ENCODE data around the gene AGGF1. TPM values are rescaled to one million over a fixed set of nuclear protein-coding genes. Genes with fewer than 3 reads are reported as not detected.
"Not testable (repeated sequence)": the region's sequence is repeated elsewhere in the genome, so short reads cannot be mapped to it uniquely, and the experiment has no call there.

The AGGF1 gene
- total and polyA plus RNA-seq, 7 donors = 8.0 to 20.3 (median 14.0) TPM

- no peak for TF ChIP-seq CTCF (IDR thresholded peaks at IDR 0.05)
- Histone ChIP-seq H3K9me3 (no peaks in the 10 kb centered on the region), H3K27me3 (ENCODE audit: insufficient read depth in 3 of 3, low read length in 2 of 3) (no peaks in the 10 kb centered on the region), H3K4me1 (no peaks in the 10 kb centered on the region), H3K27ac (no peak overlapping the region), H3K36me3 (ENCODE audit: insufficient read depth in 1 of 2, low read depth in 1 of 2) (no peaks in the 10 kb centered on the region), H3K4me3 (peak overlapping the region; percentile 63)
- DNase-seq = no peak
- no peak for ATAC-seq
- intact Hi-C loops (cut with DNase I) = loop anchor here in 1 of 2 donors (5.0 kb wide), 1 partner anchor 414 kb away; the partner anchor contains the start of gene WDR41
- 24 to 48% (median 40%) methylated on average over 12 of the region's 12 CpGs for WGBS, 3 donors
Measured at GRCh38 chr5:77077829-77078176, 47.6 kb downstream of the AGGF1 start.

- intact Hi-C loops (cut with DNase I); H3K4me1 ChIP-seq; ATAC-seq; H3K27me3 ChIP-seq (ENCODE audit: insufficient read depth in 3 of 3, low read length in 2 of 3); H3K9me3 ChIP-seq; H3K4me3 ChIP-seq; DNase-seq; H3K27ac ChIP-seq; H3K36me3 ChIP-seq (ENCODE audit: insufficient read depth in 1 of 2, low read depth in 1 of 2): not testable (repeated sequence)
- WGBS, 3 donors = 92 to 94% (median 93%) methylated on average over 11 of the region's 11 CpGs
Measured at GRCh38 chr5:77080479-77080878, 50.3 kb downstream of the AGGF1 start.

GRCh38 chr5:77080905-77081304, 50.7 kb downstream of the AGGF1 start:
- Histone ChIP-seq H3K9me3 (no peaks in the 10 kb centered on the region), H3K27ac (no peak overlapping the region), H3K4me3 (no peak overlapping the region), H3K27me3 (ENCODE audit: insufficient read depth in 3 of 3, low read length in 2 of 3) (no peaks in the 10 kb centered on the region), H3K4me1 (peaks cover 2% of the 10 kb centered on the region), H3K36me3 (ENCODE audit: insufficient read depth in 1 of 2, low read depth in 1 of 2) (no peaks in the 10 kb centered on the region)
- no peak for TF ChIP-seq CTCF (IDR thresholded peaks at IDR 0.05)
- DNase-seq (no peak), ATAC-seq (no peak)
- WGBS, 3 donors = 75 to 84% (median 79%) methylated on average over 5 of the region's 5 CpGs
- intact Hi-C loops (cut with DNase I) = no loop called here

- no peak for TF ChIP-seq CTCF (IDR thresholded peaks at IDR 0.05)
- ATAC-seq (no peak), DNase-seq (no peak)
- 49 to 97% (median 61%) methylated on average over 1 of the region's 1 CpG for WGBS, 3 donors
- no peak overlapping the region for H3K27ac ChIP-seq
- H3K36me3 ChIP-seq (ENCODE audit: insufficient read depth in 1 of 2, low read depth in 1 of 2) = no peaks in the 10 kb centered on the region
- H3K4me1 ChIP-seq = peaks cover 6% of the 10 kb centered on the region
- no peaks in the 10 kb centered on the region for H3K27me3 ChIP-seq (ENCODE audit: insufficient read depth in 3 of 3, low read length in 2 of 3)
- no peak overlapping the region for H3K4me3 ChIP-seq
- H3K9me3 ChIP-seq = no peaks in the 10 kb centered on the region
- intact Hi-C loops (cut with DNase I) = no loop called here
Measured at GRCh38 chr5:77082280-77082679, 52.1 kb downstream of the AGGF1 start.

DNA sequence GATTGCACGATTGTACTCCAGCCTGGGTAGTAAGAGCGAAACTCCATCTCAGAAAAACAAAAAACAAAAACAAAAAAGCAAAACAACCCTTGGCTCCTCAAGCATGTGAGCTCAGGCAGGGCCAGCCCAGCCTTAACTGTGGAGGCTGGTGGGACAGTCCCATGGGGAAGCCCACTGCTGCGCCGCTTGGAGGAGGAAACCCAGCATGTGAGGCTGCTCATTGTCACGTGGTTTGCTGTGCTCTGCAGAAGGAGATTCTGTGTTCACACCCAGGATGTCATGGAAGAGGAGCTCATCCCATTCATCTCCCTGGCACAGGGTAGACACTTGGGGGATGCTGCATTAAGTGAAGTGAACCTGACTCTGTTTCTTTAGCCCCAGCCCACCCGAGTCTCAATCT, 52.9 kb downstream of the AGGF1 start:
- Histone ChIP-seq H3K4me1 (peaks cover 6% of the 10 kb centered on the region), H3K9me3 (no peaks in the 10 kb centered on the region), H3K36me3 (ENCODE audit: insufficient read depth in 1 of 2, low read depth in 1 of 2) (no peaks in the 10 kb centered on the region), H3K4me3 (no peak overlapping the region), H3K27me3 (ENCODE audit: insufficient read depth in 3 of 3, low read length in 2 of 3) (no peaks in the 10 kb centered on the region), H3K27ac (no peak overlapping the region)
- ATAC-seq (no peak), DNase-seq (no peak)
- intact Hi-C loops (cut with DNase I) = no loop called here
- WGBS, 3 donors = 85 to 88% (median 87%) methylated on average over 6 of the region's 6 CpGs
- no peak for TF ChIP-seq CTCF (IDR thresholded peaks at IDR 0.05)
